Measurements from ENCODE around the gene SETBP1. TPM values are rescaled to one million over a fixed set of nuclear protein-coding genes. Genes with fewer than 3 reads are reported as not detected.

SETBP1 gene
- total and polyA plus RNA-seq, 2 of the 8 experiments (the other 6 are each of a cell fraction or from before 2014, with no cell fraction given): 2.0 to 6.5 TPM

DNA sequence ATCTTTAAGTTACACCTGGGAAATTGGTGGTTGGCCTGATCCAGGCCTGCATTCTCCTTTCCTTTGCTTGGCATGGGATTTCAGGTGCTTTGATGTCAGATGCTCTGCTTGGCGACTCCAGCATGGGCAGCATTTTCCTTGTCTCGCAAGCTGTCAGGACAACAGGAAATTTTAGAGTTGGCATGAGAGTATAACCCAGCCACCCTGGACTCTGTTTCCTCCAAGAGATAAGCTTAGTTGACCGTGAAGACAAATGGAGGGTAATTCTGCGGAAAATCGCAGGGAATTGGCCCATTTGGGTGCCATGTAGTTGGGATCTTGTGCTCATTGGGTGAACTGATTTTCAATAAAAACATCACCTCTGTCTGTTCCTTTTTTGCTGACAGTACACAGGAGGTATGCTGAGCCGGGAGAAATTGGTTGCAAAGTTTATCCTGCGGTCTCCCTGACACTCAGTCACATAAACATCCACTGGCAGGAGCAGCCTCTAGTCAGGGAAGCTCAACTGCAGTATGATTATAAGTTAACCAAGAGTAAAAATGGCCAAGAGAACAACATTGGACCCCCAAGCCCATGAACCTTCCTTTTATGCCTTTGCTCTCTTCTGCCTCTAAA is 409.9 kb downstream of the SETBP1 start:
- H3K4me1 ChIP-seq (replicated peaks in 1 of 4; ENCODE audit: control insufficient read depth in 3 of 4, insufficient read depth in 4 of 4, low read length in 3 of 4): peaks cover 0 to 3% (median 2%) of the 10 kb centered on the region in 4 experiments; a peak in 3 of 7 replicates
- H3K27ac ChIP-seq (ENCODE audit: low read depth, low read length): no peak overlapping the region
- no peaks in the 10 kb centered on the region for H3K79me2 ChIP-seq (ENCODE audit: control insufficient read depth in 1 of 2, insufficient read depth in 2 of 2, low read length in 2 of 2)
- H4K8ac ChIP-seq (ENCODE audit: extremely low read depth, insufficient read depth, low read length): no peak overlapping the region
- POLR2A ChIA-PET (ENCODE audit: partially characterized antibody): no interaction called here
- no peak overlapping the region for H3K56ac ChIP-seq (replicated peaks; ENCODE audit: insufficient read length, low read depth, low read length)
- H2AFZ ChIP-seq (ENCODE audit: low read length): no peak overlapping the region
- CTCF ChIA-PET (ENCODE audit: partially characterized antibody): no interaction called here
- H2BK15ac ChIP-seq (ENCODE audit: low read length): no peak overlapping the region
- no peak overlapping the region for H2BK5ac ChIP-seq (ENCODE audit: low read depth, low read length)
- H3K23me2 ChIP-seq (ENCODE audit: low read depth, low read length): no peaks in the 10 kb centered on the region
- TF ChIP-seq CREB1 (IDR thresholded peaks at IDR 0.05): no peak
- TF ChIP-seq RFX5 (IDR thresholded peaks at IDR 0.05; ENCODE audit: borderline replicate concordance, low read depth, low read length): no peak
- no peak for TF ChIP-seq RBBP5 (IDR thresholded peaks at IDR 0.05; ENCODE audit: borderline replicate concordance, low read depth, low read length)
- TF ChIP-seq YY1 (IDR thresholded peaks at IDR 0.05; ENCODE audit: low read depth, low read length): no peak
- TF ChIP-seq CHD2 (IDR thresholded peaks at IDR 0.05; ENCODE audit: low read length): no peak
- TF ChIP-seq ASH2L (IDR thresholded peaks at IDR 0.05; ENCODE audit: low read length): no peak
- TF ChIP-seq EP300 (IDR thresholded peaks at IDR 0.05; ENCODE audit: borderline replicate concordance in 1 of 2, low read depth in 2 of 2, low read length in 2 of 2): no peak
- no peak for TF ChIP-seq CHD1 (IDR thresholded peaks at IDR 0.05; ENCODE audit: low read depth, low read length)
- no peak for TF ChIP-seq SUZ12 (IDR thresholded peaks at IDR 0.05; ENCODE audit: low read length)
- TF ChIP-seq, protein P1, sequence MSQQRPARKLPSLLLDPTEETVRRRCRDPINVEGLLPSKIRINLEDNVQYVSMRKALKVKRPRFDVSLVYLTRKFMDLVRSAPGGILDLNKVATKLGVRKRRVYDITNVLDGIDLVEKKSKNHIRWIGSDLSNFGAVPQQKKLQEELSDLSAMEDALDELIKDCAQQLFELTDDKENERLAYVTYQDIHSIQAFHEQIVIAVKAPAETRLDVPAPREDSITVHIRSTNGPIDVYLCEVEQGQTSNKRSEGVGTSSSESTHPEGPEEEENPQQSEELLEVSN (IDR thresholded peaks at IDR 0.05): no peak
- no peak for TF ChIP-seq PHF8 (conservative IDR thresholded peaks at IDR 0.05; ENCODE audit: low read depth, low read length)
- no peak for TF ChIP-seq BCL11A (IDR thresholded peaks at IDR 0.05; ENCODE audit: low read depth in 2 of 2, low read length in 2 of 2)
- no peak overlapping the region for H3K14ac ChIP-seq (ENCODE audit: insufficient read length)
- FAIRE-seq (no peak), DNase-seq (ENCODE audit: low read depth in 1 of 2, low spot score in 2 of 2) (no peak)
- no peak overlapping the region for H3K18ac ChIP-seq (ENCODE audit: extremely low read depth, low read length)
- no peak overlapping the region for H2AK5ac ChIP-seq (ENCODE audit: low read depth, low read length)
- no peaks in the 10 kb centered on the region for H3K27me3 ChIP-seq (replicated peaks in 1 of 4; ENCODE audit: control insufficient read depth in 3 of 4, extremely low read depth in 1 of 4, insufficient read depth in 3 of 4, low read length in 3 of 4)
- no peak overlapping the region for H2BK120ac ChIP-seq (replicated peaks; ENCODE audit: low read depth, low read length)
- no peak overlapping the region for H2BK20ac ChIP-seq (ENCODE audit: low read length)
- H3K4me2 ChIP-seq (ENCODE audit: insufficient read depth in 1 of 2, low read depth in 2 of 2, low read length in 2 of 2): no peak overlapping the region
- no peaks in the 10 kb centered on the region for H4K20me1 ChIP-seq (replicated peaks in 1 of 2; ENCODE audit: control insufficient read depth in 1 of 2, insufficient read depth in 2 of 2, low read length in 2 of 2)
- no peak overlapping the region for H3K9ac ChIP-seq (replicated peaks in 1 of 4; ENCODE audit: extremely low read depth in 1 of 4, low read depth in 3 of 4, low read length in 3 of 4)
- no peak overlapping the region for H3K4me3 ChIP-seq (ENCODE audit: extremely low read depth in 1 of 4, insufficient read depth in 2 of 4, low read depth in 3 of 4, low read length in 4 of 4)
- H3K36me3 ChIP-seq (ENCODE audit: control insufficient read depth in 2 of 4, insufficient read depth in 4 of 4, low read length in 3 of 4): no peaks in the 10 kb centered on the region
- H2BK12ac ChIP-seq (ENCODE audit: low read depth, low read length): no peak overlapping the region
- no peak overlapping the region for H3K4ac ChIP-seq (replicated peaks; ENCODE audit: insufficient read length, low read depth, low read length)
- H3K79me1 ChIP-seq (ENCODE audit: low read depth, low read length): no peaks in the 10 kb centered on the region
- no peaks in the 10 kb centered on the region for H3K9me3 ChIP-seq (ENCODE audit: insufficient read depth in 2 of 2, low read depth in 1 of 2, low read length in 1 of 2)
- H4K5ac ChIP-seq (ENCODE audit: insufficient read length, low read depth, low read length): no peak overlapping the region
- 88% methylated on average over 7 of the region's 7 CpGs; no CpG with 5 or more reads in 1 of the 2 experiments for WGBS, 2 experiments (ENCODE audit: extremely low coverage in 1 of 2, insufficient coverage in 1 of 2, insufficient read length in 1 of 2, insufficient replicate concordance in 2 of 2, low coverage in 1 of 2, low lambda C conversion rate in 2 of 2, missing lambda C conversion rate in 1 of 2)
- no peak overlapping the region for H4K91ac ChIP-seq (replicated peaks; ENCODE audit: insufficient read length, low read length)
- H3K23ac ChIP-seq (ENCODE audit: insufficient read length): no peak overlapping the region

Data from H1 (cell line).